NB4 (cell line): ENCODE results near the gene ZNF865.

ENCODE experiments used
- DNase-seq: peaks from one replicate; pipeline ENCODE4 v3.0.0; 2010; ENCODE audit warnings: low read depth
- H3K4me3 ChIP-seq: one replicate; pipeline ENCODE4 v1.5.1; 2011; ENCODE audit warnings: mild to moderate bottlenecking, low read depth, low read length, moderate library complexity
- MYC ChIP-seq: IDR thresholded peaks from 2 replicates; pipeline ENCODE4 v1.6.1; 2011; ENCODE audit warnings: low read depth, low read length
- POLR2A ChIP-seq: IDR thresholded peaks from 2 replicates; pipeline ENCODE4 v1.6.1; 2011; ENCODE audit warnings: mild to moderate bottlenecking; ENCODE audit not compliant: insufficient read length; ENCODE audit errors: extremely low read depth
- TF ChIP-seq, protein P1 (sequence below): IDR thresholded peaks from 2 replicates; pipeline ENCODE4 v1.6.1; 2011; ENCODE audit warnings: low read depth, low read length
- TF ChIP-seq, protein P2 (sequence below): IDR thresholded peaks from one replicate; pipeline ENCODE4 v1.5.1; 2012; ENCODE audit warnings: low read depth, low read length

ZNF865 gene

DNA sequence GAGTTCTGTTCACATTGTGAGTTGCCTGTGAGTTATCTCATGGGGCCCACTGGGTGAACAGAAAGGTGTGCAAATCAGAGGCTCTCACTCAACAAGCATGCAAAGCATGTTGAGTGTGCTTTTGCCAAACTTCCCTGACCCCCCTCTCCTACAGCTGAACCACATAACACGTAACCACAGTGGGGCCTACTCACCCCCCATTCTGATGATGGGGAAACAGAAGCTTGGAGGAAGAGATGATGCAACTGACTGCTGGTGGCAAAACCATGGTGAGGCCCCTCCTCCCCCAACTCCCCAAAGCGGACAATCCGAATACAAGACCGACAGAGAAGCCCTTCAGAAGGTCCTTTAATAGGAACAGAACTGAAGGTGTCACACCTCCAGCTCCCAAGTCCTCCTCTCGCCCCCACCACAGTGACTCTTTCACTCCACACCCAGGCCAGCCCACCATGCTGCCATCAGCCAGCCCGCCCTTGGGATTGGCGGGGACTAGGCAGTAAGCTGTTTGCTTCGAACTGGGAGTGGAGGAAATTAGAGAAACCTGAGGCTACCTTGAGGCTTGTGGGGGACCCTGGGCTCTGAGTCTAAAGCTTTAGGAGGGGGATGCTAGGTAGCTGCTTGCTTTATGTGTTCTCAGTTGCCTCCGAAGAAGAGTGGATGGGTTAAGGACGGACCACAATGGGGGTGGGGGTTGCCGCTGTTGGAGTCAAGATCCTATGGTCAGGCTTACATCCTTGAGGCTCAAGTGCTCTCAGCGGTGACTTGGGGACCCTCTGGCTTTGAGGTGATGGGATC is 15.2 kb downstream of the ZNF865 start:
- TF ChIP-seq POLR2A (no peak), MYC (peak; percentile 45)
- TF ChIP-seq, protein P1, sequence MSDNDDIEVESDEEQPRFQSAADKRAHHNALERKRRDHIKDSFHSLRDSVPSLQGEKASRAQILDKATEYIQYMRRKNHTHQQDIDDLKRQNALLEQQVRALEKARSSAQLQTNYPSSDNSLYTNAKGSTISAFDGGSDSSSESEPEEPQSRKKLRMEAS, result peak; percentile 53; the same call in 1 of the 2 replicates
- DNase-seq, result peak; percentile 91
- H3K4me3 ChIP-seq, result no peak overlapping the region

DNA sequence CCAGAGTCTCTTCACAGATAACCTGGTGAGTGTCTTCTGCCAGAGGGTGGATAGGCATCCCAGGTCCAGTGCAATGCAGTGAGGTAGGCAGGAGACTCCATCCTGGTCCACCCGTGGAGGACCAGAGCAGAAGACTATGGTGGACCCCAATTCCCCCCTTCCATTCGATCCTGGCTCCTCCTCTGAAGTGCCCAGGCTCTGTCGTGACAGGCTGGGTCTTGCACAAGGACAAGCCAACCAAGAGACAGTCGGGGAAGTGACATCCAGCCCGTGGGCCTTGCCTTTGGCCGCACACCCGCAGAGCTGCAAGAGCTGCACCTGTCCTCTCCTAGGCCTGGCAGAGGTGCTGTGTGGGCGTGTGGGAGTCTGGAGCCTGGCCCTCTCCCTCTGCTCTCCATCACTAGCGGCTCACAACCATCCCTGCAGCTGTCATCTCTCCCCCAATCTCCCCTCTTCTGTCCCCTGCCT is 15.8 kb downstream of the ZNF865 start:
- H3K4me3 ChIP-seq, result peak overlapping the region; percentile 25
- TF ChIP-seq MYC, result no peak
- TF ChIP-seq, protein P2, sequence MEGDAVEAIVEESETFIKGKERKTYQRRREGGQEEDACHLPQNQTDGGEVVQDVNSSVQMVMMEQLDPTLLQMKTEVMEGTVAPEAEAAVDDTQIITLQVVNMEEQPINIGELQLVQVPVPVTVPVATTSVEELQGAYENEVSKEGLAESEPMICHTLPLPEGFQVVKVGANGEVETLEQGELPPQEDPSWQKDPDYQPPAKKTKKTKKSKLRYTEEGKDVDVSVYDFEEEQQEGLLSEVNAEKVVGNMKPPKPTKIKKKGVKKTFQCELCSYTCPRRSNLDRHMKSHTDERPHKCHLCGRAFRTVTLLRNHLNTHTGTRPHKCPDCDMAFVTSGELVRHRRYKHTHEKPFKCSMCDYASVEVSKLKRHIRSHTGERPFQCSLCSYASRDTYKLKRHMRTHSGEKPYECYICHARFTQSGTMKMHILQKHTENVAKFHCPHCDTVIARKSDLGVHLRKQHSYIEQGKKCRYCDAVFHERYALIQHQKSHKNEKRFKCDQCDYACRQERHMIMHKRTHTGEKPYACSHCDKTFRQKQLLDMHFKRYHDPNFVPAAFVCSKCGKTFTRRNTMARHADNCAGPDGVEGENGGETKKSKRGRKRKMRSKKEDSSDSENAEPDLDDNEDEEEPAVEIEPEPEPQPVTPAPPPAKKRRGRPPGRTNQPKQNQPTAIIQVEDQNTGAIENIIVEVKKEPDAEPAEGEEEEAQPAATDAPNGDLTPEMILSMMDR, result no peak
- TF ChIP-seq, protein P1, result no peak
- DNase-seq, result peak; percentile 59

DNA sequence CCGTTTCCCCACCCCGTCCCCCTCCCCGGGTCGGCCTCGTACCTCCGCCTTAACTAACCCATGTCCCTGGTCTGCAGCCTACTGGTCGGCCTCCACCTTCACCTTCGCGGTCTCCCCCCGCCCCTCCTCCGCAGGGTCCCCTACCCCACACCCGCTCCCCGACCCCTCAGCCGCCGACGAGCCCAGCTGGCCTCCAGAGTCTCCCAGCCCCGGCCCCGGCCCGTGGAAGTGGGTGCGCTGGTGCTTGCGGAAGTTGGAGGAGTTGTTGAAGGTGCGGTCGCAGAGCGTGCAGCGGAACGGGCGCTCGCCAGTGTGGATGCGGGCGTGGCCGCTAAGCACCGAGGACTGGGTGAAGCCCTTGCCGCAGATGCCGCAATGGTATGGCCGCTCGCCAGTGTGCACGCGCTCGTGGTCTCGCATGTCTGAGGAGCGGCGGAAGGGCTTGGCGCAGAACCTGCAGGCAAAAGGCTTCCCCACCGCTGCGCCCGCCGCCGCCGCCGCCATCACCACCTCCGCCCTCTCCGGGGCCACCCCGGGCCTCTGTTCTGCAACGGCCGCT is 16.3 kb downstream of the ZNF865 start:
- TF ChIP-seq, protein P1, result no peak
- TF ChIP-seq POLR2A (no peak), MYC (no peak)
- TF ChIP-seq, protein P2, result no peak
- H3K4me3 ChIP-seq, result no peak overlapping the region
- DNase-seq, result peak; percentile 77

DNA sequence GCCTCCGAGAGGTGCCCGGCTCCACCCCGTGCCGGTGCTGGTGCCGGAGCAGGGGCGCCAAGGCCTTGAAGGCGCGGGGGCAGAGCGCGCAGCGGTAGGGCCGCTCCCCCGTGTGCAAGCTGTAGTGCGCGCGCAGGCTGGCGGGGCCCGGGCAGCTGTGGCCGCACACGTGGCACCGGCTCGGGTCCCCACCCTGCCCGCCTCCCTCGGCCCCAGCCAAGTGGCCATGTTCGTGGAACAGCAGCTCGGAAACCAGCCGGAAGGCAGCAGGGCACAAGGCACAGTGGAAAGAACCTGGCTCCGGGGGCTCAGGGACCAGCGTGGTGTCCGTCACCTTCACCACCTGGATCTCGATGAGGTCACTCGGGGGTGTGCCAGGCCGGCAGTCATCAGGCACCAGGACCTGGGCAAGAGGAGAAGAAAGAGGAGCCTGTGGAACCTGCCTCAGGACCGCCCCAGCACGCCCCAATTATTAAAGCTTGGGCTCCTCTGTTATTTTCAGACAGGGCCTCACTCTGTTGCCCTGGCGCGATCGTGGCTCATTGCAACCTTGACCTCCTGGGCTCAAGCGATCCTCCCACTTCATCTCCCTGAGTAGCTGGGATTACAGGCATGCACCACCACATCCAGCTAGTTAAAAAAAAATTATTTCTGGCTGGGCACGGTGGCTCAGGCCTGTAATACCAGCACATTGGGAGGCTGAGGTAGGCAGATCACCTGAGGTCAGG is 17.0 kb downstream of the ZNF865 start:
- TF ChIP-seq, protein P2, result no peak
- peak; percentile 66 for TF ChIP-seq MYC
- no peak for TF ChIP-seq POLR2A
- TF ChIP-seq, protein P1, result peak; percentile 83
- peak; percentile 72 for DNase-seq
- no peak overlapping the region for H3K4me3 ChIP-seq

DNA sequence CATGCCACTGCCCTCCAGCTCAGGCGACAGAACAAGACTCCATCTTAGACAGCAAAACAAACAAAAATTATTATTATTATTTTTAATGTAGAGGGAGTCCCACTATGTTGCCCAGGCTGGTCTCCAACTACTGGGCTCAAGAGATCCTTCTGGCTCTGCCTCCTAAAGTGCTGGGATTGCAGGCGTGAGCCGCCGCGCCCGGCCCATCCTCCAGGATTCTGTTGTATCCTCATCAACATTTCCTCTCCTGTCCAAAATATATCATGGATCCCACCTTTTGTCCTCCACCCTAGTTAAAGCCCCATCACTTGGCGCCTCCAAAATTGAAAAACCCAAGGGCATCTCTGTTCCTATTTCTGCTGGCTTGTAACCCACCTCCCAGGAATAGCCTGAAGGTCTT is 17.7 kb downstream of the ZNF865 start:
- no peak for DNase-seq
- TF ChIP-seq POLR2A, result no peak
- TF ChIP-seq, protein P2, result no peak
- no peak overlapping the region for H3K4me3 ChIP-seq

DNA sequence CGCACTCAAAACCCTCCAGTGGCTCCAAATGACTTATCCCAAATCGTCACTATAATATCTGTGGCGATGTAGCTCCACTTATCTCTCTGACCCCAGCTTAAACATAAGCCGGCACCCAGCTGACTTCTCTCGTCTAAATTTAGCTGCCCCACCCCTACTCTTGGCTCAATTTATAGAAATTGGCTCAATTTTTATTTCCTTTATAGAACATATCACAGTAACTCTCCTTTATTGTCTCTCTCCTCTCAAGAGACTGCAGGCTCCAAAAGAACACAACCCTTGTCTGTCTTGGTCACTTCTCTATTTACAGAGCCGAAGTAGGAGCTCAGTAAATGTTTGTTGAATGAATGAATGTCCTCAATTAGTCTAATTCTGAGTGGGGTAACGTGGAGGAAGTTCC is 18.1 kb downstream of the ZNF865 start:
- TF ChIP-seq, protein P1, result no peak
- TF ChIP-seq, protein P2, result no peak
- TF ChIP-seq POLR2A (no peak), MYC (no peak)
- peak overlapping the region; percentile 38 for H3K4me3 ChIP-seq
- DNase-seq, result no peak
